ENCODE results near the gene EIF5.

The EIF5 gene

GRCh38 chr14:103333754-103334643 is at the start of gene EIF5:
Gene EIF5, plus strand, starts transcription at chr14:103334237. Its CDS starts 1,624 bp downstream, at chr14:103335861.
- in situ Hi-C loops (cut with MboI; ENCODE audit: low pct_unique_long_range_greater_than_20kb, low sequenced_read_pairs), result no loop called here
- DNase-seq, result peak; percentile 98

GRCh38 chr14:103284574-103285467 is 49.2 kb upstream of the EIF5 start:
- DNase-seq, result no peak
- in situ Hi-C loops (cut with MboI; ENCODE audit: low pct_unique_long_range_greater_than_20kb, low sequenced_read_pairs), result loop anchor here (25.0 kb wide), 1 partner anchor 198 kb away; the partner anchor contains the start of genes EXOC3L4 and LBHD2

GRCh38 chr14:103286460-103286859 is 47.6 kb upstream of the EIF5 start:
- in situ Hi-C loops (cut with MboI; ENCODE audit: low pct_unique_long_range_greater_than_20kb, low sequenced_read_pairs), result loop anchor here (25.0 kb wide), 1 partner anchor 199 kb away; the partner anchor contains the start of genes EXOC3L4 and LBHD2
- no peak for DNase-seq

- in situ Hi-C loops (cut with MboI; ENCODE audit: low pct_unique_long_range_greater_than_20kb, low sequenced_read_pairs), result loop anchor here (25.0 kb wide), 1 partner anchor 200 kb away; the partner anchor contains the start of genes EXOC3L4 and LBHD2
- DNase-seq, result no peak
Measured at GRCh38 chr14:103286968-103287850, 46.8 kb upstream of the EIF5 start.

- in situ Hi-C loops (cut with MboI; ENCODE audit: low pct_unique_long_range_greater_than_20kb, low sequenced_read_pairs), result loop anchor here (25.0 kb wide), 1 partner anchor 201 kb away; the partner anchor contains the start of genes EXOC3L4 and LBHD2
- DNase-seq, result no peak
Measured at GRCh38 chr14:103288076-103288766, 45.8 kb upstream of the EIF5 start.

GRCh38 chr14:103290056-103290455 is 44.0 kb upstream of the EIF5 start:
- in situ Hi-C loops (cut with MboI; ENCODE audit: low pct_unique_long_range_greater_than_20kb, low sequenced_read_pairs), result loop anchor here (25.0 kb wide), 1 partner anchor 203 kb away; the partner anchor contains the start of genes EXOC3L4 and LBHD2
- DNase-seq, result no peak

GRCh38 chr14:103290494-103290893 is 43.5 kb upstream of the EIF5 start:
- in situ Hi-C loops (cut with MboI; ENCODE audit: low pct_unique_long_range_greater_than_20kb, low sequenced_read_pairs), result loop anchor here (25.0 kb wide), 1 partner anchor 203 kb away; the partner anchor contains the start of genes EXOC3L4 and LBHD2
- DNase-seq, result no peak

GRCh38 chr14:103290961-103291360 is 43.1 kb upstream of the EIF5 start:
- no peak for DNase-seq
- in situ Hi-C loops (cut with MboI; ENCODE audit: low pct_unique_long_range_greater_than_20kb, low sequenced_read_pairs), result loop anchor here (25.0 kb wide), 1 partner anchor 204 kb away; the partner anchor contains the start of genes EXOC3L4 and LBHD2

GRCh38 chr14:103292426-103293374 is 41.3 kb upstream of the EIF5 start:
- in situ Hi-C loops (cut with MboI; ENCODE audit: low pct_unique_long_range_greater_than_20kb, low sequenced_read_pairs), result loop anchor here (25.0 kb wide), 1 partner anchor 205 kb away; the partner anchor contains the start of genes EXOC3L4 and LBHD2
- peak; percentile 72 for DNase-seq

GRCh38 chr14:103293465-103293864 is 40.6 kb upstream of the EIF5 start:
- in situ Hi-C loops (cut with MboI; ENCODE audit: low pct_unique_long_range_greater_than_20kb, low sequenced_read_pairs), result loop anchor here (25.0 kb wide), 1 partner anchor 206 kb away; the partner anchor contains the start of genes EXOC3L4 and LBHD2
- DNase-seq, result no peak

GRCh38 chr14:103294091-103294490 is 39.9 kb upstream of the EIF5 start:
- no peak for DNase-seq
- in situ Hi-C loops (cut with MboI; ENCODE audit: low pct_unique_long_range_greater_than_20kb, low sequenced_read_pairs), result loop anchor here (25.0 kb wide), 1 partner anchor 207 kb away; the partner anchor contains the start of genes EXOC3L4 and LBHD2

GRCh38 chr14:103296007-103296406 is 38.0 kb upstream of the EIF5 start:
- DNase-seq, result no peak
- in situ Hi-C loops (cut with MboI; ENCODE audit: low pct_unique_long_range_greater_than_20kb, low sequenced_read_pairs), result loop anchor here (25.0 kb wide), 1 partner anchor 209 kb away; the partner anchor contains the start of genes EXOC3L4 and LBHD2

GRCh38 chr14:103296987-103297386 is 37.0 kb upstream of the EIF5 start:
- in situ Hi-C loops (cut with MboI; ENCODE audit: low pct_unique_long_range_greater_than_20kb, low sequenced_read_pairs), result loop anchor here (25.0 kb wide), 1 partner anchor 210 kb away; the partner anchor contains the start of genes EXOC3L4 and LBHD2
- no peak for DNase-seq

GRCh38 chr14:103298620-103299019 is 35.4 kb upstream of the EIF5 start:
- in situ Hi-C loops (cut with MboI; ENCODE audit: low pct_unique_long_range_greater_than_20kb, low sequenced_read_pairs), result loop anchor here (25.0 kb wide), 1 partner anchor 211 kb away; the partner anchor contains the start of genes EXOC3L4 and LBHD2
- DNase-seq, result no peak

- in situ Hi-C loops (cut with MboI; ENCODE audit: low pct_unique_long_range_greater_than_20kb, low sequenced_read_pairs), result no loop called here
- DNase-seq, result no peak
Measured at GRCh38 chr14:103301512-103302354, 32.3 kb upstream of the EIF5 start.
